GM18873 (cell line): Measurements from ENCODE around the gene ID3.

Source experiments
- ATAC-seq: cut with Tn5 transposase; IDR thresholded peaks from one replicate; pipeline ENCODE4 v1.9.1; 2021; ENCODE audit warnings: mild to moderate bottlenecking, moderate library complexity, moderate number of reproducible peaks; ENCODE audit not compliant: unreplicated experiment, low FRiP score

ID3 gene, protein sequence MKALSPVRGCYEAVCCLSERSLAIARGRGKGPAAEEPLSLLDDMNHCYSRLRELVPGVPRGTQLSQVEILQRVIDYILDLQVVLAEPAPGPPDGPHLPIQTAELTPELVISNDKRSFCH

GRCh38 chr1:23559136-23559984, at the start of gene ID3:
Gene ID3, minus strand, starts transcription at chr1:23559501. Its CDS starts 75 bp downstream, at chr1:23559426.
- peak; percentile 55 for ATAC-seq

- no peak for ATAC-seq
These were observed 48.6 kb upstream of the ID3 start for GRCh38 chr1:23607944-23608343.

- ATAC-seq = no peak
These were observed 42.9 kb upstream of the ID3 start for GRCh38 chr1:23601968-23602876.

- no peak for ATAC-seq
These were observed 42.0 kb upstream of the ID3 start for GRCh38 chr1:23601135-23601967.

GRCh38 chr1:23600283-23600682, 41.0 kb upstream of the ID3 start:
- no peak for ATAC-seq

- no peak for ATAC-seq
These were observed 39.8 kb upstream of the ID3 start for GRCh38 chr1:23599125-23599524.

DNA sequence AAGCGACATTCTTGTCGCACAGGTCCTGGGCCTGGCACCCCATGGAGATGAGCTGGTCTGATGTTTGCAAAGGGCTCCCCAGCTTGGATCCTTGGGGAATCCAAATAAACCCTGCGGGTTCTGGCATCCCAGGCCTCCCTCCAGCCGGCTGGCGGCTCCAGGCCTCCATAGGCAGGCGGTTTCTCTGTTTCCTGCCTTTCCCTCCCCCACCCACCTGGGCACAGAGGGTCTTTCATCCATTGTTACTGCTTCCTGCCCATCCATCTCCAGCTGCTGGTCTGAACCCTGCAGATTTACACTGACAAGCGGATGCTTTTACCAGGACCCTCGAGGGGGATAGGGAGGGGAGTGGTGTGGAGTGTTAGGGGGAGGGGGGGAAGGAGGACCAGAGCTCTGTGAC, 39.1 kb upstream of the ID3 start:
- ATAC-seq = no peak

DNA sequence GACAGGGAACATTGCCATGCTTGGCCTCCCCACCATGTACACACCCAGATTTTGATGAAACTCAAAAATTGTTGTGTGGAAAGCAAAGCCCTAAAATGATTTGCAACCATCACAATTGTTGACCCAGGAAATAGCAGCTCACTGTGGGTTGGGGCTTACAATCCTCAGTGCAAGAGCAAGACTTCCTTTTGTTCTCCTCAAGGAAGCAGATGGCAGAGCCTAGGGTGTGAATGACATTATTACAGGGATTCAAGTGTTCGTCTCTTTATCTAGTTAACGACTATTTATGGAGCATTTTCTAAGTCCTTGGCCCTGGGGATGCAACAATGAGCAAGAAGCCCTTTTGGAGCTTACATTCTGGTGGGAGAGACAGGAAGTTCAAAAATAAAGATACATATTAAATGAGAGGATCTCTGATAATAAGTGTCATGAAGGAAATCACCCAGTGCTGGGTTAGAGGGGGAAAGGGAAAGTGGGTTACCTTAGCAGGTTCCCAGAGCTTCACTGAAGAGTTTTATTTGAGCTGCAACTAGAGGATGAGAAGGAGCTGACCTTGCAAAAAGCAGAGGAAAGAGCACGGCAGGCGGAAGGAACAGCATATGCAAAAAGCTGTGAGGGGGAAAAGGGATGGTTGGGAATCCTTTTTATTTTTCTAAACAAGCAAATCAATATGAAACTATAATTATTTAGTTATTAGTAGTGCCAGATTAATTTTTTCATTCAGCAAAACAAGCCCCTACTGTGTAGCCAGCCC, 38.5 kb upstream of the ID3 start:
- no peak for ATAC-seq

GRCh38 chr1:23596382-23597358, 37.4 kb upstream of the ID3 start:
- ATAC-seq = no peak

DNA sequence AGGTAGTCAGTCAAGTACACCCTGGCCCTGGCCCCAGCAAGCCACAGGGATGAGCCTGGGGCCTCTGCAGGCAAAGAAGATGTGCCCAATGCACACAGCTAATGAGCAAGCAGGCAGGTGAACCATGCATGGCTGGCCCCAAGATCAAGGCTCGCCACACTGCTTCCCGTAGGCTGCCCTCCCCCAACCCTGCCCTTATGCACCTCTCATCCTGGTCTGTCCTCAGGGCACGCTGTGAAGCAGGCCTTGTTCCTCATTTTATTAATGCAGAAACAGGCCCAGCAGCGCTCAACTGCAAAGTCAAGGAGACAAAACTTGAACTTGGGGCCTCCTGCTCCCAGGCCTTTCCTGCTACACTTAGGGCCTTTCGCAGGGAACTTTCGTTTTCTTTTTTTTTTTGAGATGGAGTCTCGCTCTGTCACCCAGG, 35.6 kb upstream of the ID3 start:
- no peak for ATAC-seq

- no peak for ATAC-seq
These were observed 35.0 kb upstream of the ID3 start for GRCh38 chr1:23594149-23594907.

GRCh38 chr1:23593556-23594148, 34.4 kb upstream of the ID3 start:
- ATAC-seq = no peak

- ATAC-seq = no peak
These were observed 33.8 kb upstream of the ID3 start for GRCh38 chr1:23593042-23593521.

DNA sequence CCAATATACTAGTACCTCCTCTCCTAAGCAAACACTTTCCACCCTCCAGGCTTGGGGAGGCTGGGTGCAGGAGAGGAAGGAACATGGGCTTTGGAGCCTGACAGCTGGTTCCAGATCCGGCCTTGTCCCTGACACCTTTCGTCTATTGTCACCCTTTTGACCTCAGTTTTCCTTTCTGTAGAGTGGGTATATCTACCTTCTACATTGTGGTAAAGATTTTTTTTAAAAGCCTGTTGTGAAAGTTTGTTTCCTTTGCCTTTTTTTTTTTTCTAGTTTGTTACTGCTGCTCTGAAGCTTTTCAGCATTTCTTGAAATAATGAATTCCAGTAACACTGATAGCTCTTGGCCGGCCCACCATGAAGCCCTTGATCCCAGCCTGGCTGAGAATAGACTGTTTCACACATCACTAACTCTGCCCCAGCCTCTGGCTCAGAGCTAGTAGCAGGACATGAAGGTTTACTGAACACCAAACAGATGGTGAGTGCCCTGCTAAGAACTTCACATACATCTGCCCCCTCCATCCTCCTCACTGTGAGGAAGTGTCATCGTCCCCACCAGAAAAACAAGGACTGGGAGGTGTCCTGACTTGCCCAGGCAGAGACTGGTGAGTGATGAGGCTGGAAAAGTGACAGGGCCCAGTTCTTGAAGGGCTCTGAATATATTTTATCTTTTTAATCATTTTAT, 33.0 kb upstream of the ID3 start:
- no peak for ATAC-seq

DNA sequence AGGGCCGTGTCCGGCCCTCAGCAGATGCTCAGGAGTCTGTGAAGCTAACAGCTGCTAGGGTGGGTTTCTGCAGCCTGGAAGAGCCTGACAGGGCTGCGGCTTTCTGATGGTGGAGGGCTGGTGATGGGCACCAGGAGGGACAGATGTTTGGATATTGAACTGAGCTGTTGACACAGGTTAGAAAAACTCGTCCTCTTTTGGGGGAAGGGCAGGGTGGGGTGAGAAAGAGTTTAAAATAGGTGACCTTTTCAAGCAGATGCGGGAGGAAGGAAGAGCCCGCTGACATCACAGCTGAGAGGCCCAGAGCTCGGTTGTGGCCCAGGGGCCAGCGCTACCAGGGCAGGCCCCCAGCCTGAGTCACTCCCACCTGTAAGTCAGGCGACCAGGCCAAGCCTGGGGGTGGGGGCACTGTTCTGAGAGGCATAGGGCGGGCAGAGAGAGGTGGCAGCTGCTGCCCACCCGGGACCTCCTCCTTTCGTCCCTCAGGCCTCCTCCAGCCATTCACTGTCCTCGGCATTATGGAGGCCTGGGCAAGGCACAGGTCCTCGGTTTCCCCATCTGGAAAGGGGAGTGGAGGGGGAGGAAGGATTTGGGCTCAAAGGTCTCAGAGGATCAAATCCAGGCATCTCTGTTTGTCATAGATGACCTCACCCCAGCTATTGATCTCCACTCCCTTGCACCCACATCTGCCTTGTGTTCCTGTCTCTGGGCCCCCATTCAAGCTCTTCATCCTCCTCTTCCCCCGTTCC, 32.3 kb upstream of the ID3 start:
- no peak for ATAC-seq
